Stimulated activated naive B cell treated with anti-CD40 and anti-IgM and Interleukin-4, amounts not matched to agents 10 μg/mL and 1 μg/mL and 100 μg/mL, for 72 hours (primary cell): ENCODE data around the gene ACKR2.
A peak's percentile ranks its signal among the peaks of the same experiment; 100 is the strongest.

Source experiments
- ATAC-seq, 2 donors: fragments of 150-1000 bp; cut with Tn5 transposase; replicated peaks; 2 replicates each; pipeline ENCODE4 v1.10.0; 2021; ENCODE audit warnings: moderate library complexity in 1 of 2
- DNase-seq: peaks from one replicate; pipeline ENCODE4 v3.0.0; 2021
- H3K27ac Mint-ChIP-seq: one replicate; pipeline ENCODE4 v1.8.0; 2022; ENCODE audit warnings: mild to moderate bottlenecking, mixed read lengths
- H3K27me3 Mint-ChIP-seq, 2 donors: one replicate each; pipeline ENCODE4 v1.8.0; 2022; ENCODE audit warnings: mixed read lengths in 2 of 2
- H3K36me3 Mint-ChIP-seq, 2 donors: one replicate each; pipeline ENCODE4 v1.8.0; 2022; ENCODE audit warnings: mixed read lengths in 2 of 2, mild to moderate bottlenecking in 1 of 2
- H3K4me1 Mint-ChIP-seq, 2 donors: one replicate each; pipeline ENCODE4 v1.8.0; 2022; ENCODE audit warnings: mixed read lengths in 2 of 2, mild to moderate bottlenecking in 1 of 2
- H3K4me3 Mint-ChIP-seq, 2 donors: one replicate each; pipeline ENCODE4 v1.8.0; 2022; ENCODE audit warnings: mild to moderate bottlenecking in 2 of 2, mixed read lengths in 2 of 2, moderate library complexity in 1 of 2
- H3K9me3 Mint-ChIP-seq, 2 donors: one replicate each; pipeline ENCODE4 v1.8.0; 2022; ENCODE audit warnings: mixed read lengths in 2 of 2, mild to moderate bottlenecking in 1 of 2

ACKR2 gene

GRCh38 chr3:42809202-42809601 is at the start of gene ACKR2:
Gene ACKR2 (plus strand): TSS chr3:42809445. CDS start chr3:42864503, 55,058 bp downstream.
- Mint-ChIP-seq H3K4me3 (no peak within 1 kb of the TSS), H3K36me3 (peaks cover 0 to 1% of the 10 kb centered on the region in 2 donors), H3K4me1 (peaks cover 14 to 15% of the 10 kb centered on the region in 2 donors), H3K9me3 (no peaks in the 10 kb centered on the region), H3K27me3 (peaks cover 21 to 22% of the 10 kb centered on the region in 2 donors), H3K27ac (no peak within 1 kb of the TSS)
- ATAC-seq = no peak
- DNase-seq = no peak

DNA sequence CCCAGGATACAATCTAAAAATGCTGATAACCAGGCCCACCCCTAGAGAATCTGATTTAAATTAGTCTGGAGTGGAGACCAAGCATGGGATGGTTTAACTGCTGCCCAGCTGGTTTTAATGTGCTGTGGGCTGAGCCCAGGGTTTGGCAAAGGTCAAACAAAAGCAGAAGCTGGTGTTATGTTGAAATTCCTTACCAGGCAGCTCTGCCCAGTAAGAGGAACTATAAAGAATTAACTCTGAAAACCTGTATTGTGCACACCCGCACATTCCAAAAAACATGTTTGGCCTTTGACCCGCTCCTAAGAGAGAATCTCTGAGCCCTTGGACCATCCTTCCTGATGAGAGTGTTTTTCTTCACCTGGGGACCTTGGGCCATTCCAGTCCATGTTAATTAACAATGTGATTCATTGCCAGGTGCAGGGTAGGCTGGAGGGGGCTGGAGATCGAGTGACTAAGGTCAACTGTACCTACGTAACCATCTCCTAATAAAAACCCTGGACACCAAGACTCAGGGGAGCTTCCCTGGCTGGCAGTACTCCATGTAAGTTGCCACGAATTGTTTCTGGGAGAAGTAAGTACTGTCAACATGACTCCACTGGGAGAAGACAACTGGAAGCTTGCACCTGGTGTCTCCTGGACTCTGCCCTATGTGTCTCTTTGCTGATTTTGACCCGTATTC is 47.1 kb upstream of the ACKR2 start:
- DNase-seq = no peak
- H3K27me3 Mint-ChIP-seq = peaks cover 9 to 12% of the 10 kb centered on the region in 2 donors
- no peak overlapping the region for H3K27ac Mint-ChIP-seq

GRCh38 chr3:42763021-42763420 is 46.2 kb upstream of the ACKR2 start:
- Mint-ChIP-seq H3K9me3 (no peaks in the 10 kb centered on the region), H3K27me3 (peaks cover 9% of the 10 kb centered on the region in 2 donors), H3K4me1 (peaks cover 0 to 7% of the 10 kb centered on the region in 2 donors), H3K4me3 (no peak overlapping the region), H3K36me3 (no peaks in the 10 kb centered on the region), H3K27ac (no peak overlapping the region)
- no peak for ATAC-seq
- DNase-seq = no peak

More for the DNA sequence above, 47.1 kb upstream of the ACKR2 start:
- Mint-ChIP-seq H3K4me3 (no peak overlapping the region), H3K36me3 (no peaks in the 10 kb centered on the region), H3K9me3 (no peaks in the 10 kb centered on the region), H3K4me1 (peaks cover 0 to 7% of the 10 kb centered on the region in 2 donors)
- ATAC-seq = peak; percentile 65 to 72

DNA sequence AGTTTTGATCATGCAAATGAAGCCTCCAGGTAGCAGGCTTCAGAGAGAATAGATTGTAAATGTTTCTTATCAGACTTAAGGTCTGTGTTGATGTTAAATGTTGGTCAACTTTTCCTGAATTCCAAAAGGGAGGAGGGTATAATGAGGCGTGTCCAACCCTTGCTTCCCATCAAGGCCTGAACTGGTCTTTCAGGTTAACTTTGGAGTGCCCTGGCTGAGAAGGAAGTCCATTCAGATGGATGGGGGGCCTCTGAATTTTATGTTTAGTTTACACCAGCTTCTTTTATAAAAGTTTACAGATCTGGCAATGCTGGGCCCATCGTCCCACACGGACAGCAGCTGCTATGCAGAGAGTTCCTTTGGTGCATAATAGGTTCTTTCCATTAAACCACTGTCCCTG is 45.1 kb upstream of the ACKR2 start:
- no peaks in the 10 kb centered on the region for H3K36me3 Mint-ChIP-seq
- H3K9me3 Mint-ChIP-seq = no peaks in the 10 kb centered on the region
- H3K27ac Mint-ChIP-seq = no peak overlapping the region
- no peak for ATAC-seq
- peaks cover 5 to 6% of the 10 kb centered on the region in 2 donors for H3K27me3 Mint-ChIP-seq
- H3K4me3 Mint-ChIP-seq = no peak overlapping the region
- no peak for DNase-seq
- peaks cover 0 to 7% of the 10 kb centered on the region in 2 donors for H3K4me1 Mint-ChIP-seq

- H3K27me3 Mint-ChIP-seq = peaks cover 5 to 6% of the 10 kb centered on the region in 2 donors
- no peak overlapping the region for H3K4me3 Mint-ChIP-seq
- H3K4me1 Mint-ChIP-seq = peaks cover 0 to 7% of the 10 kb centered on the region in 2 donors
- ATAC-seq (no peak), DNase-seq (no peak)
- no peaks in the 10 kb centered on the region for H3K9me3 Mint-ChIP-seq
- no peaks in the 10 kb centered on the region for H3K36me3 Mint-ChIP-seq
- H3K27ac Mint-ChIP-seq = no peak overlapping the region
These were observed 44.5 kb upstream of the ACKR2 start for GRCh38 chr3:42764561-42765295.

DNA sequence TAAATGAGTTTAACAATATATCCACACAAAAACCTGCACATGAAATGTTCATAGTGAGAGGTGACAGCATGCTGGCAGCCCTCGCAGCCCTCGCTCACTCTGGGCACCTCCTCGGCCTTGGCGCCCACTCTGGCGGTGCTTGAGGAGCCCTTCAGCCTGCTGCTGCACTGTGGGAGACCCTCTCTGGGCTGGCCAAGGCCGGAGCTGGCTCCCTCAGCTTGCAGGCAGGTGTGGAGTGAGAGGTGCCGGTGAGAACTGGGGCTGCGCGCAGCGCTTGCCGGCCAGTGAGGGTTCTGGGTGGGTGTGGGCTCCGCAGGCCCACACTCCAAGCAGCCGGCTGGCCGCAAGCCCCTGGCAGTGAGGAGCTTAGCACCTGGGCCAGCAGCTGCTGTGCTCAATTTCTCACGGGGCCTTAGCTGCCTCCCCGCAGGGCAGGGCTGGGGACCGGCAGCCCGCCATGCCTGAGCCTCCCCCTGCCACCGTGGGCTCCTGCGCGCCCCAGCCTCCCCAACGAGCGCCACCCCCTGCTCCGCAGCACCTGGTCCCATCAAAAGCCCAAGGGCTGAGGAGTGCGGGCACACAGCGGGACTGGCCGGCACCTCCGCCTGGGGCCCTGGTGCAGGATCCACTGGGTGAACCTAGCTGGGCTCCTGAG is 39.6 kb upstream of the ACKR2 start:
- Mint-ChIP-seq H3K36me3 (peaks cover 0 to 5% of the 10 kb centered on the region in 2 donors), H3K27ac (no peak overlapping the region), H3K27me3 (peaks cover 5 to 6% of the 10 kb centered on the region in 2 donors), H3K4me3 (no peak overlapping the region), H3K4me1 (peaks cover 5 to 8% of the 10 kb centered on the region in 2 donors), H3K9me3 (peaks cover 5 to 6% of the 10 kb centered on the region in 2 donors)
- DNase-seq = no peak
- no peak for ATAC-seq

DNA sequence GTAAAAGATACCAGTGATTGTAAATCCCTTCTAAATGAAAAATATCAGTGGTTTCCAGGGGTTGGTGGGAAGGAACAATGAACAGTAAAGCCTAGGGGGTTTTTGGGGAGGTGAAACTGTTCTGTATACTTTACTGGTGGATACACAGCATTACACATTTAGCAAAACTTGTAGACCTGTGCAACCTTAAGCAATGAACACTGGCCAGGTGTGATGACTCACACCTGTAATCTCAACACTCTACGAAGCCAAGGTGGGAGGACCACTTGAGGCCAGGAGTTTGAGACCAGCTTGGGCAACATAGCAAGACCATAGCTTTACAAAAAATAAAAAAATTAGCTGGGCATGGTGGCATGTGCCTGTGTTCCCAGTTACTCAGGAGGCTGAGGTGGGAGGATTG is 38.0 kb upstream of the ACKR2 start:
- no peak for DNase-seq

DNA sequence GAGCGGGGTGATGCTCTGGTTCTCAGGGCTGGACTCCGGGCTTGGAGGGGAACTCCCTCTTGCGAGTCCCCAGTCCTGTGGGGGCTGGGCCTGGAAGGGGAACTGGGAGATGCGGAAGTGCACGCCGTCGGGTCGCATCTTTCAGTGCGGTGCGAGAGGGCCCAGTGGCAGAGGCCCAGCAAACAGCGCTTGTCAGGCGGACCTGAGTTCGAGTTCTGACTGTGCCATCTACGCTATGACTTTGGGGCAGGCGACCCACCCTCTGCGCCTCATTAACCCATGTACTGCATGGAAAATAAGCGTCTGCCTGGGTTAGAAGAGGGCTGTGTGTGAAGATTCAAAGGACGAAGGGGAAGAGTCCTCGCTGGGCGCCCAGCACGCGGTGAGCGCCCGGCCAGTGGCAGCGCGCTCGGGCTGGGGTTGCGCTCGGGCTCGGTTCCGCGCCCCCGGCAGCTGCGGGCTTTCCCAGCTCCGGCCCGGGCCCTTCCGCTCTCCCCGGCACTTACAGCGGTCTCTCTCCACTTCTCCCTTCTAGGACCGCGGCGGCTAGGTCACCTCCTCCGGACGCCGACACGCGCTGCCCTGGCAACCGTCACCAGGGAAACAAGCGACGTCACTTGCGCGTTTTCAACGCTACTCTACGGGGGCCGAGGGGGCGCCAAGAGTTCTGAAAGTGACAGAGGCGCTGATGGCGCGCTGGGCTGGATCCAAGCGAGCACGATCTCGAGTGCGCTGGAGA is 36.4 kb upstream of the ACKR2 start, which contains the start of gene CCDC13:
TSS of gene CCDC13 (minus strand) at position 584 of the 739 bp plus-strand sequence. CDS start 14,908 bp downstream, outside the sequence.
- H3K4me1 Mint-ChIP-seq = peaks cover 5 to 8% of the 10 kb centered on the region in 2 donors
- H3K27ac Mint-ChIP-seq = peak within 1 kb of the TSS; percentile 97
- no peaks in the 10 kb centered on the region for H3K27me3 Mint-ChIP-seq

More for the DNA sequence above, 38.0 kb upstream of the ACKR2 start:
- Mint-ChIP-seq H3K27ac (no peak overlapping the region), H3K9me3 (peaks cover 5 to 6% of the 10 kb centered on the region in 2 donors), H3K4me3 (no peak overlapping the region), H3K27me3 (no peaks in the 10 kb centered on the region), H3K4me1 (peaks cover 5 to 8% of the 10 kb centered on the region in 2 donors), H3K36me3 (peaks cover 0 to 5% of the 10 kb centered on the region in 2 donors)
- no peak for ATAC-seq

DNA sequence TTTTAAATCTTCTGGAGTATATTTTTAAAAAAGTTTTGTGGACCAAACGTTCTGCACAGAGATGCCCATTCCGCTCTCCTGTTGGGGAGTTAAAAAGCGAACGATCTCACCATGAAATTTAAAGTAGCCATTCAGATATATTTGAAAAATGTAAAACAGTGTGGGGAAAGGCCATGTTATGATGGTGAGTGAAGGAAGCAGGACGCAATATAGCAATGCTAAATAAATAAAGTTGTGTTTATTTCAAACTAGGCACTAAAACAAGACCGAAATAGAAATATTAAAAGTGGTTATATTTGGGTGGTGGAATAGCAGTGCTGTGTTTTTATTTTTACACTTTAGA is 35.9 kb upstream of the ACKR2 start:
- peaks cover 5 to 6% of the 10 kb centered on the region in 2 donors for H3K9me3 Mint-ChIP-seq
- H3K4me1 Mint-ChIP-seq = peaks cover 5 to 8% of the 10 kb centered on the region in 2 donors
- ATAC-seq (peak; percentile 16 to 19), DNase-seq (no peak)
- H3K4me3 Mint-ChIP-seq = peak overlapping the region; percentile 76 to 82
- peak overlapping the region; percentile 97 for H3K27ac Mint-ChIP-seq
- peaks cover 0 to 5% of the 10 kb centered on the region in 2 donors for H3K36me3 Mint-ChIP-seq
- H3K27me3 Mint-ChIP-seq = no peaks in the 10 kb centered on the region

More for the DNA sequence above, 36.4 kb upstream of the ACKR2 start, which contains the start of gene CCDC13:
- Mint-ChIP-seq H3K9me3 (peaks cover 5 to 6% of the 10 kb centered on the region in 2 donors), H3K36me3 (peaks cover 0 to 5% of the 10 kb centered on the region in 2 donors), H3K4me3 (peak within 1 kb of the TSS; percentile 76 to 82)
- ATAC-seq (peak; percentile 97), DNase-seq (peak; percentile 95)

GRCh38 chr3:42778644-42779043 is 30.6 kb upstream of the ACKR2 start:
- Mint-ChIP-seq H3K4me3 (no peak overlapping the region), H3K36me3 (peaks cover 9% of the 10 kb centered on the region in 2 donors), H3K9me3 (no peaks in the 10 kb centered on the region), H3K4me1 (peaks cover 0 to 13% of the 10 kb centered on the region in 2 donors), H3K27me3 (no peaks in the 10 kb centered on the region), H3K27ac (no peak overlapping the region)
- ATAC-seq = no peak
- no peak for DNase-seq

DNA sequence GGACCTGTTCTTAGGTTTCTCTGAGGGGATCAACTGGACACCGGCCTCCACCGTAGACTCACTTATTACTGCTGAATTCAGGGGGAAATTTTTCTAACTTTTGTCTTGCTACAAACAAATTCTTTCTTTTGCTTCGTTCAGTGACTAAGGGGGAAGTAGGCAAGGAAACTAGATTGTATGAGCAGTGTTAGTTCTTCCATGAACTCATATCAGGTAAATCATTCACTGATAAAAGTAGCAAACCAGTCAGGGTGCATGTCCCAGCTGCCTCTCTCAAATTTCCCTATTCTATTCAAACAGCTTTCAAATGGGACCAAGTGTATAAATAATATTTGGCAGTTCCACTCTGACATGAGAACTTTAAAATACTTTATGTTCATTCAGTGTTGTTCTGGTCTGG is 28.8 kb upstream of the ACKR2 start:
- Mint-ChIP-seq H3K27ac (no peak overlapping the region), H3K4me3 (no peak overlapping the region), H3K27me3 (no peaks in the 10 kb centered on the region), H3K36me3 (peaks cover 9% of the 10 kb centered on the region in 2 donors), H3K4me1 (peaks cover 0 to 13% of the 10 kb centered on the region in 2 donors), H3K9me3 (no peaks in the 10 kb centered on the region)
- ATAC-seq (peak; percentile 45 to 56), DNase-seq (no peak)

GRCh38 chr3:42780892-42781700 is 28.1 kb upstream of the ACKR2 start:
- ATAC-seq = peak; percentile 85

GRCh38 chr3:42786212-42786611 is 23.0 kb upstream of the ACKR2 start:
- Mint-ChIP-seq H3K27me3 (no peaks in the 10 kb centered on the region), H3K27ac (no peak overlapping the region), H3K9me3 (no peaks in the 10 kb centered on the region), H3K4me3 (no peak overlapping the region), H3K36me3 (peaks cover 17 to 29% of the 10 kb centered on the region in 2 donors), H3K4me1 (peaks cover 3 to 5% of the 10 kb centered on the region in 2 donors)
- no peak for ATAC-seq
- no peak for DNase-seq

More at GRCh38 chr3:42780892-42781700, 28.1 kb upstream of the ACKR2 start:
- no peak overlapping the region for H3K4me3 Mint-ChIP-seq
- no peaks in the 10 kb centered on the region for H3K9me3 Mint-ChIP-seq
- H3K27ac Mint-ChIP-seq = peak overlapping the region; percentile 5
- no peaks in the 10 kb centered on the region for H3K27me3 Mint-ChIP-seq
- H3K4me1 Mint-ChIP-seq = peaks cover 0 to 13% of the 10 kb centered on the region in 2 donors
- peaks cover 10% of the 10 kb centered on the region in 2 donors for H3K36me3 Mint-ChIP-seq
- no peak for DNase-seq
